GM19324 (cell line): ENCODE results near the gene TGM4.
"Not testable (repeated sequence)": the region's sequence is repeated elsewhere in the genome, so short reads cannot be mapped to it uniquely, and the experiment has no call there.

ENCODE experiments used
- ATAC-seq: cut with Tn5 transposase; IDR thresholded peaks from one replicate; pipeline ENCODE4 v1.9.1; 2021; ENCODE audit warnings: mild to moderate bottlenecking, moderate library complexity; ENCODE audit not compliant: unreplicated experiment, low FRiP score

TGM4 gene

GRCh38 chr3:44874308-44874707 is at the start of gene TGM4:
Gene TGM4 (plus strand): TSS chr3:44874608. CDS start chr3:44874679, 71 bp downstream.
- no peak for ATAC-seq

GRCh38 chr3:44825264-44825925 is 49.0 kb upstream of the TGM4 start:
- ATAC-seq: no peak

GRCh38 chr3:44827196-44827595 is 47.2 kb upstream of the TGM4 start:
- ATAC-seq: no peak

- no peak for ATAC-seq
Observed at GRCh38 chr3:44831232-44831631, 43.2 kb upstream of the TGM4 start.

GRCh38 chr3:44832032-44832431 is 42.4 kb upstream of the TGM4 start:
- ATAC-seq: no peak

- ATAC-seq: no peak
Observed at GRCh38 chr3:44832965-44833364, 41.4 kb upstream of the TGM4 start.

GRCh38 chr3:44833394-44833793 is 41.0 kb upstream of the TGM4 start:
- ATAC-seq: no peak

GRCh38 chr3:44835684-44836083 is 38.7 kb upstream of the TGM4 start:
- no peak for ATAC-seq

- ATAC-seq: no peak
Observed at GRCh38 chr3:44842376-44842775, 32.0 kb upstream of the TGM4 start.

GRCh38 chr3:44845528-44846520 is 28.6 kb upstream of the TGM4 start:
- no peak for ATAC-seq

GRCh38 chr3:44848634-44849033 is 25.8 kb upstream of the TGM4 start:
- ATAC-seq: no peak

GRCh38 chr3:44856663-44857062 is 17.7 kb upstream of the TGM4 start:
- ATAC-seq: not testable (repeated sequence)

- ATAC-seq: no peak
Observed at GRCh38 chr3:44860117-44860516, 14.3 kb upstream of the TGM4 start.

- ATAC-seq: peak; percentile 96
Observed at GRCh38 chr3:44861412-44862225, 12.8 kb upstream of the TGM4 start, which contains the start of gene TMEM42. Gene TMEM42 (plus strand): TSS chr3:44861912. CDS start chr3:44861925, 13 bp downstream.

- peak; percentile 34 for ATAC-seq
Observed at GRCh38 chr3:44862226-44862637, 12.2 kb upstream of the TGM4 start.

GRCh38 chr3:44865272-44866035 is 9.0 kb upstream of the TGM4 start:
- no peak for ATAC-seq

GRCh38 chr3:44867421-44868111 is 6.8 kb upstream of the TGM4 start:
- no peak for ATAC-seq

- no peak for ATAC-seq
Observed at GRCh38 chr3:44870375-44871061, 3.9 kb upstream of the TGM4 start.

- ATAC-seq: no peak
Observed at GRCh38 chr3:44875596-44875995, 1.2 kb downstream of the TGM4 start.
